TTC549 (cell line): Measurements from ENCODE around the gene UTP25.
"Not testable (repeated sequence)": the region's sequence is repeated elsewhere in the genome, so short reads cannot be mapped to it uniquely, and the experiment has no call there.

ENCODE experiments used
- FAIRE-seq: peaks from 2 replicates; lab custom pipeline; 2012; peaks lifted over from hg19 to GRCh38; lab: Jason Lieb, UNC

The UTP25 gene

GRCh38 chr1:209827384-209828262 is at the start of gene UTP25:
Gene UTP25 (plus strand): TSS chr1:209827972. CDS start chr1:209828064, 92 bp downstream.
- FAIRE-seq: peak; percentile 95

GRCh38 chr1:209778102-209778501 is 49.7 kb upstream of the UTP25 start:
- FAIRE-seq: no peak

- FAIRE-seq: no peak
Measured at GRCh38 chr1:209780268-209780667, 47.5 kb upstream of the UTP25 start.

DNA sequence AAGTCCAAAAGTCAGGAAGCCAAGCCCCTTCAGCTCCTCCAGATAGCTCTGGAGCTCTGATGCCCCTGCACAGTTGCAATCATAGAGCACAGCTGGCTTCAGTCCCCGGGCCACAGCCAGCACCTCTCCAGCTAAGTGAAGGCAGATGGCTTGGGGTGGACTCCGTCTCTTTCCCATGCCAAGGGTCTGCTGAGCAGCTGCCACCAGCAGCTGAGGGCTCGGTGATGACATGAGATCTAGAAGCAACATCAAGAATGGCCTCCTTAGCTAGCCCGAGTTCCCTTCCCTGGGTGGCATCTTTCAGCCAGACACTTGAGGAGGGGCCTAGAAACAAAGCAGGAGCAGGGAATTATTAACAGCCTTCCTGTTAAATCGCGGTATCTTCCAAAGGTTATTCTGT is 44.4 kb upstream of the UTP25 start:
- no peak for FAIRE-seq

GRCh38 chr1:209784265-209785169 is 43.3 kb upstream of the UTP25 start, which contains the start of gene C1orf74:
Gene C1orf74 (minus strand): TSS chr1:209784559. CDS start chr1:209783634, 925 bp downstream.
- peak; percentile 97 for FAIRE-seq

GRCh38 chr1:209785592-209785991 is 42.2 kb upstream of the UTP25 start:
- FAIRE-seq: no peak

GRCh38 chr1:209786146-209786545 is 41.6 kb upstream of the UTP25 start:
- no peak for FAIRE-seq

- no peak for FAIRE-seq
Measured at GRCh38 chr1:209787551-209787950, 40.2 kb upstream of the UTP25 start.

DNA sequence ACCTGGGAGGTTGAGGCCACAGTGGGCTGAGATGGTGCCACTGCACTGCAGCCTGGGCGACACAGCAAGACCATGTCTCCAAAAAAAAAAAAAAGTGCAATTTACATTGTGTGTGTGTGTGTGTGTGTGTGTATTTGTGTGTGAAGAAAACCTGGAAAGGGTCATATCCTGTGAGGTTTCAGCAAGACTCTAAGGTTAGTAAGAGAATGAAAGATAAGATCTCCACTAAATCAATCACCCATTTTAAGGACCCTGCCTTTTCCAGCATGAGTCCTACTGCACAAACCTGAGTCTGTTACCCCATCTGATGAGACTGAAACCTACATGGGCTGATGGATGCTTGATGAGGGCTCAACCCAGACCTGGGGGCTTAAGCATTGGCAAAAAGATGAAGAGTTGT is 38.5 kb upstream of the UTP25 start:
- no peak for FAIRE-seq

DNA sequence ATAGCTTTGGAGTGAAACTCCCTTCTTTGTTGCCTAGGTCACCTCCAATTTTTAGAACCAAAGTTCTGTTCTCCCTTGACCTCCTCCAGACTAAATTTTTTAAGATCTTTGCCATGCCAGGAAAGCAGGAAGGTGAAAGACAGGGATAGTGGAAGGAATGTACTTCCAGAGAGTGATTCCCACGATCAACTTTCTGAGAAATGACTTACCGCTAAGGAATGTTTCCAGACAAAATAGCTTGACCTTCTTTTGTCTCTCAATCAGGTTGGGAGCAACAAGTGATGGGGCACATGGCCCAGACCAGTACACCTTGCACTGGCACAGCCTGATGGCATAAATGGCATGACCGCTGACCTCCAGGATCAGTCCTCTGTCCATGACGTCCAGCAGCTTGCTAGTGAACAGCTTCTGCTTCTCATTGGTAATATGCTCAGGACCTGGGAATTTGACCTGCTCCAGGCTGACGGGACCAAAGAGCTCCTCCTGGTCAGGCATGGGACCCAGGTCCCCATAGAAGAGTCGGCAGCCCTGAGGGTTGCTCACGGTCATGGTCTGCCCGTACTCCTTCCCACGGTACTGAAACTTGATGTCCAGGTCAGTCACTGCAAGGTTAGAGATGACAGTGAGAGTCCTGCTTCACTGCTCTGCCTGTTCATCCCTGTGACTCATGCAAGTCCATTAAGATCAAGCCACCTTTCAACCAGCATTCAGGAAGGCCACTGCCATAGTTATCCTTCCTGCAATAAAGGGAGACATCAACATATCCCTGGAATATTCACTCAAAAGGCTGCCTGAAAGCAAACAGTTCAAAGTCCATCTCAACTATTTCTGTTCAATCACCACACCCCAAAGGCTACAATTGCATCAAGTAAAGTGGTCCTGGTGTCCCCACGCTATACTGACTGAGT is 37.2 kb upstream of the UTP25 start:
- no peak for FAIRE-seq

- FAIRE-seq: no peak
Measured at GRCh38 chr1:209791920-209792319, 35.9 kb upstream of the UTP25 start.

GRCh38 chr1:209793711-209794110 is 34.1 kb upstream of the UTP25 start:
- FAIRE-seq: not testable (repeated sequence)

DNA sequence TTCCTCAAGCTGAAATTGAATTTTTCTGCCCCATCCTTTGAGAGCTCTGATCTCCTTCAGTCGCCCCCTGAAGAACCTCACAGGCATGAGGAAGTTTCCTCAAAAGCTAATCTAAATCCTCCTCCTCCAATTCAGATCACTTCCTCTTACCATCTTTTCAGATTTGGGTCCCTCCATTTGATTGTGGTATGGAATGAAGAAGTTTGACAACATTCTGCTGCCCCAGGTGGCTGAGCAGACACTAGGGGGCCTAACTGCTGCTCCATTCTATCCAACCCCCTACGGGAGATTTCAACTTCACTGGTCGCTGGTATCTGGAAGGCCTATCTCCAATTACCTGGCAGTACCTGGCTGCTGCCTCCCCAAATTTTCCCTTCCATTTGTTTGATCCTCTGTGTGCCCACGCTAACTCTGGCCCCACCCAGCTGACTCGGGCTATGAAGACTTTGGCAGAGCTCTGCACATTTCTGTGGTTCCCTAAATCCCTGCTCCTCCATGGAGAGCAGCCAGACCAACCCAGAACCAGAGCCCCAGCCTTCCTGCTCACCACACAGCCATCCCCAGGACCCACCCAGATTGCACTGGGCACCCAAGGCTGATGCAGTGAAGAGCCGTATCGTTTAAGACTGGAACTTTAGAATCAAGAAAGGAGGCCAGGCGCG is 29.7 kb upstream of the UTP25 start:
- no peak for FAIRE-seq

- FAIRE-seq: no peak
Measured at GRCh38 chr1:209800984-209801834, 26.6 kb upstream of the UTP25 start.

GRCh38 chr1:209802117-209802779 is 25.5 kb upstream of the UTP25 start:
- FAIRE-seq: no peak

GRCh38 chr1:209802780-209803152 is 25.0 kb upstream of the UTP25 start:
- FAIRE-seq: no peak

DNA sequence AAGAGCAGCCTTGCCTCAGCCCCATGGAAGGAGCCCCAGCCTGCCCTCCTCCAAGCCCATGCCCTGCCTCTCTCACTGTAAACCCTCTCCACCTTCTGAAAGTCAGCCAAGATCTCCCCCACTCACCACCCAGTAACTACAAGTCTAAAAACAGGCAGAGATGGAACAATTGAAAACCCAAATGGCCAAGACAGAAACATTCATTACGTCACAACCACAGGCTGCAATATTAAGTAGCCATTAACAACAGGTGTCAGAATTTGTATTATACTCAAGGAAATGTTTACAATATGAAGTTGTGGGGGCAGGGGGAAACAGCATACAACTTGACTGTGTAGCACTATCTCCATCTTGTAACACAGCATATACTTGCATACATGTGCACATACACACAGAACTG is 24.2 kb upstream of the UTP25 start:
- no peak for FAIRE-seq

DNA sequence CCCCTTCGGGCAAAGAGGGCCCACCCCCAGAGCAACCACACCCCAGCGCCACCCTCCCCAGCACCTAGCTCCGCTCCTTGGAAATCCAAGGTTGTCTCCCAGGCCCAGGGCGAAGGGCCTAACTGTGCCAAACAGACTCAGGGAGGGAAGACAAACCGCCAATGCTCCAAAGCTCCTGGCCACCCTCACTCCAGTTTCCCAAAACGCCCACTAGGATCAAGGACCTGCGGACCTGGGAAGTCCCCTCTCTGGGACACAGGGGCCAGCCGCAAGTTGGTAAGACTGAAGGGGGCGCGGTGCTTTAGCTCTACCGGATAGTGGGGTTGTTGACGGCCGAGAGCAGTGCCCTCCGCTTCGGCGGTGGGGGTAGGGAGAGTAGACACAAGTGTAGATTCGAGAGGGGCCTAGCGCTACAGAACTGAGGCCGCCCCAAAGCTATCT is 22.4 kb upstream of the UTP25 start:
- FAIRE-seq: no peak

DNA sequence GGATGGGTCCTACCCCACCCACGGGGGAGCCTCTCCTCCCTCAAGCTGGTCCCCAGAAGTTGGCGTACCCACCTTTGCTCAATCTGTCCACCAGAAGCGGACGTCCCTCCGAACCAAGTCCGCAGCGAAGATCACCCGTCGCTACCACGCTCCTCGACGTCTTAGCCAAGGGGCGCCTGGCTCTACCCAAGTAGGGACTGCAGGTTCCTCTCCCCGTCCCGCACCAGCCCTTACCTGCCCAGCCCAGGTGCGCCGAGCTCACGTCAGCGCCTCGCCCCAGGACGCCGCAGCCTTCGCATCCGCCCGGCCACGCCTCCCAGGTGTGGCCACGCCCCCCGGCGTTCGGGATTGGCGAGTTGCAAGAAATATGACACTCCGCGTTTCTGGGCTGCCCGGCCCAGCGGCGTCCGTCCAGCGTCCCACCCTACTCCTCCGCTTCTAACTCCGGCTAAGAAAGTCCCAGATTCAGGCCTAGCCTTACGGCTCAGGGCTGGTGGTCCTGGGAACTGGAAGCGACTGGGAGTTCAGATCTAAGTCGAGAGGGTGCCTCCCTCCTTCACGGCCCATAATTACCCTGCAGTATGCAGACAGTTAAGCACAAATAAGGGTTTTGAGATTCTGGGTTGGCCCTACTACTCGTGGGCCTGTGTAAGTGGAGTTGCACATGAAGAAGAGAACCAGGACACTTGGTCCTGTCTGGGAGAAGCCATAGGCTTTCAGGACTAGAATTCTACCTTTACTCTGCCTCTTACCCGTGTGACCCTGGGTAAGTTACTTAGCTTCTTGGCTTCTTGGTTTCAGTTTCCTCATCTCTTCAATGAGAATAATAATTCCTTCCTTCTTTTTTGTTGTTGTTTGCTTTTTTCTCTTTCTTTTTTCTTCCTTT is 21.7 kb upstream of the UTP25 start, which contains the start of gene IRF6:
Gene IRF6, minus strand, starts transcription at position 268 of the 886 bp plus-strand sequence. CDS start 4,729 bp downstream, outside the sequence.
- no peak for FAIRE-seq
